H1 (cell line): Measurements from ENCODE around the gene ZNF227.

Experiments used
- ATF2 ChIP-seq: IDR thresholded peaks from 2 replicates; pipeline ENCODE4 v1.6.1; 2012; ENCODE audit warnings: low read length, inconsistent platforms
- CTBP2 ChIP-seq: IDR thresholded peaks from 2 replicates; pipeline ENCODE4 v1.7.0; 2011; ENCODE audit warnings: borderline replicate concordance, mild to moderate bottlenecking, moderate library complexity, mixed read lengths, low read length; ENCODE audit not compliant: insufficient read depth, insufficient read length
- CTCF ChIP-seq, 3 experiments: IDR thresholded peaks; 1 replicate in 2 of 3; 2 replicates in 1 of 3; pipeline versions ENCODE4 v1.5.1 to v1.6.1; 2011; ENCODE audit warnings: low read length in 3 of 3, mild to moderate bottlenecking in 3 of 3, inconsistent platforms in 2 of 3, low read depth in 1 of 3, moderate library complexity in 1 of 3; ENCODE audit not compliant: insufficient read depth in 1 of 3; ENCODE audit errors: control extremely low read depth in 1 of 3
- EZH2 ChIP-seq: fragments of 200-600 bp; sonication (generic); IDR thresholded peaks from 2 replicates; pipeline ENCODE4 v1.7.1; 2012; ENCODE audit warnings: low read depth, mild to moderate bottlenecking, moderate library complexity, low read length, inconsistent platforms; ENCODE audit not compliant: severe bottlenecking
- MAX ChIP-seq: IDR thresholded peaks from 2 replicates; pipeline ENCODE4 v1.6.1; 2012; ENCODE audit warnings: inconsistent platforms
- PHF8 ChIP-seq: fragments of 200-600 bp; sonication (generic); conservative IDR thresholded peaks from 2 replicates; pipeline ENCODE4 v1.7.1; 2012; ENCODE audit warnings: low read depth, mild to moderate bottlenecking, inconsistent platforms, low read length, moderate library complexity
- POLR2A ChIP-seq, 2 experiments: IDR thresholded peaks; 1 replicate in 1 of 2; 2 replicates in 1 of 2; pipeline ENCODE4 v1.6.1; 2011; ENCODE audit warnings: low read depth in 2 of 2, low read length in 2 of 2, mild to moderate bottlenecking in 2 of 2; ENCODE audit errors: control extremely low read depth in 1 of 2
- TCF12 ChIP-seq: IDR thresholded peaks from 2 replicates; pipeline ENCODE4 v1.6.1; 2011; ENCODE audit warnings: low read depth, mild to moderate bottlenecking, low read length
- TEAD4 ChIP-seq: IDR thresholded peaks from 2 replicates; pipeline ENCODE4 v1.6.1; 2012; ENCODE audit warnings: low read depth, low read length, inconsistent platforms, mixed read lengths
- ZNF274 ChIP-seq: IDR thresholded peaks from 2 replicates; pipeline ENCODE4 v1.7.0; 2012; ENCODE audit warnings: low read length, borderline replicate concordance; ENCODE audit errors: extremely low read depth

- no peak for TF ChIP-seq PHF8
- no peak for TF ChIP-seq CTCF (IDR thresholded peaks at IDR 0.05; ENCODE audit: control extremely low read depth in 1 of 3, insufficient read depth in 1 of 3, low read depth in 1 of 3, low read length in 3 of 3)
- TF ChIP-seq ATF2 = no peak
- TF ChIP-seq TEAD4 = no peak
- no peak for TF ChIP-seq CTBP2
- no peak for TF ChIP-seq ZNF274
- no peak for TF ChIP-seq TCF12
- no peak for TF ChIP-seq POLR2A (IDR thresholded peaks at IDR 0.05; ENCODE audit: control extremely low read depth in 1 of 2, low read depth in 2 of 2, low read length in 2 of 2)
- no peak for TF ChIP-seq MAX
- no peak for TF ChIP-seq EZH2
These were observed 9.4 kb upstream of the ZNF227 start for GRCh38 chr19:44202974-44203373.
